Caco-2 (cell line): ENCODE measurements around the gene A2ML1. TPM values are rescaled to one million over a fixed set of nuclear protein-coding genes. Genes with fewer than 3 reads are reported as not detected.

ENCODE experiments used
- BruUV-seq: library from RNA; stranded (reverse); fragments of 400-500 nt; replicated peaks from 2 replicates; lab custom pipeline; 2021; lab: Mats Ljungman, UMichigan
- CTCF ChIA-PET: fragments of 300-600 bp; sonication (Branson Sonifier 250); formaldehyde crosslinking; loops from one replicate; lab custom pipeline; 2022; ENCODE audit warnings: antibody characterized with exemption; lab: Charles Lee
- POLR2A ChIA-PET: fragments of 300-600 bp; sonication (Branson Sonifier 250); formaldehyde crosslinking; loops from one replicate; lab custom pipeline; 2022; ENCODE audit warnings: antibody characterized with exemption; lab: Charles Lee
- DNase-seq, 2 experiments: peaks; one replicate each; pipeline versions ENCODE4 v3.0.0 to v3.0.0-alpha.2; 2020 to 2022
- H3K27me3 ChIP-seq: replicated peaks from 2 replicates; pipeline ENCODE4 v1.6.0; 2011; ENCODE audit warnings: low read length; ENCODE audit not compliant: control insufficient read depth, insufficient read depth
- H3K36me3 ChIP-seq: 2 replicates; pipeline ENCODE4 v1.5.1; 2011; ENCODE audit warnings: low read length; ENCODE audit not compliant: control insufficient read depth, insufficient read depth
- H3K4me1 ChIP-seq: fragments of 250-450 bp; sonication (Bioruptor Pico); 2 replicates; pipeline ENCODE4 v1.5.1; 2020; ENCODE audit warnings: mild to moderate bottlenecking
- H3K4me3 ChIP-seq: 2 replicates; pipeline ENCODE4 v1.5.1; 2011; ENCODE audit warnings: low read depth, mild to moderate bottlenecking, control low read depth, low read length
- H3K9me3 ChIP-seq: fragments of 250-450 bp; sonication (Bioruptor Pico); 2 replicates; pipeline ENCODE4 v1.5.1; 2020; ENCODE audit warnings: mild to moderate bottlenecking, moderate library complexity
- H3K27ac Mint-ChIP-seq: one replicate; pipeline ENCODE4 v1.8.0; 2022; ENCODE audit warnings: mixed read lengths; ENCODE audit not compliant: unreplicated experiment
- H3K27me3 Mint-ChIP-seq: one replicate; pipeline ENCODE4 v1.8.0; 2022; ENCODE audit warnings: mixed read lengths; ENCODE audit not compliant: insufficient read depth, unreplicated experiment
- H3K36me3 Mint-ChIP-seq: one replicate; pipeline ENCODE4 v1.8.0; 2022; ENCODE audit warnings: mild to moderate bottlenecking, mixed read lengths; ENCODE audit not compliant: insufficient read depth, unreplicated experiment
- H3K4me1 Mint-ChIP-seq: one replicate; pipeline ENCODE4 v1.8.0; 2022; ENCODE audit warnings: low read depth, mixed read lengths; ENCODE audit not compliant: unreplicated experiment
- H3K4me3 Mint-ChIP-seq: one replicate; pipeline ENCODE4 v1.8.0; 2022; ENCODE audit warnings: mild to moderate bottlenecking, moderate library complexity, mixed read lengths; ENCODE audit not compliant: unreplicated experiment
- H3K9me3 Mint-ChIP-seq: one replicate; pipeline ENCODE4 v1.8.0; 2022; ENCODE audit warnings: mixed read lengths; ENCODE audit not compliant: unreplicated experiment
- intact Hi-C: fragments of 100-400 bp; cut with micrococcal nuclease; formaldehyde crosslinking; loops from one replicate; pipeline ENCODE4 v1.10.0; 2022; ENCODE audit not compliant: unreplicated experiment
- total RNA-seq: library from RNA; stranded (reverse); gene quantifications from 2 replicates; pipeline ENCODE4 v1.2.3, GENCODE V29; 2022
- TF ChIP-seq, protein P1 (sequence below), 2 experiments: fragments of 200-600 bp in 1 of 2; IDR thresholded peaks; 1 replicate in 1 of 2; 2 replicates in 1 of 2; pipeline versions ENCODE4 v1.5.1 to v1.8.0; 2011 to 2022; ENCODE audit warnings: antibody characterized with exemption in 1 of 2, control low read depth in 1 of 2, inconsistent platforms in 1 of 2, low read depth in 1 of 2, low read length in 1 of 2, mild to moderate bottlenecking in 1 of 2, moderate library complexity in 1 of 2; ENCODE audit not compliant: insufficient read depth in 1 of 2, severe bottlenecking in 1 of 2, unreplicated experiment in 1 of 2

The A2ML1 gene
- total RNA-seq, 1 experiment from 2014 or later = not detected

- Mint-ChIP-seq H3K36me3 (no peaks in the 10 kb centered on the region), H3K9me3 (no peaks in the 10 kb centered on the region), H3K27ac (no peak overlapping the region), H3K4me3 (no peak overlapping the region), H3K4me1 (no peaks in the 10 kb centered on the region), H3K27me3 (peaks cover 15% of the 10 kb centered on the region)
- POLR2A ChIA-PET = no interaction called here
- H3K4me1 ChIP-seq = no peaks in the 10 kb centered on the region
- no peak for DNase-seq
- H3K27me3 ChIP-seq = 0 out of 2 replicates have a peak, but pooled peaks cover 1% of the 10 kb centered on the region
- H3K36me3 ChIP-seq = no peaks in the 10 kb centered on the region
- CTCF ChIA-PET = no interaction called here
- no TSS peak for BruUV-seq
- intact Hi-C loops = no loop called here
- no peak overlapping the region for H3K4me3 ChIP-seq
- H3K9me3 ChIP-seq = no peaks in the 10 kb centered on the region; the same call in 1 of the 2 replicates
- TF ChIP-seq, protein P1, sequence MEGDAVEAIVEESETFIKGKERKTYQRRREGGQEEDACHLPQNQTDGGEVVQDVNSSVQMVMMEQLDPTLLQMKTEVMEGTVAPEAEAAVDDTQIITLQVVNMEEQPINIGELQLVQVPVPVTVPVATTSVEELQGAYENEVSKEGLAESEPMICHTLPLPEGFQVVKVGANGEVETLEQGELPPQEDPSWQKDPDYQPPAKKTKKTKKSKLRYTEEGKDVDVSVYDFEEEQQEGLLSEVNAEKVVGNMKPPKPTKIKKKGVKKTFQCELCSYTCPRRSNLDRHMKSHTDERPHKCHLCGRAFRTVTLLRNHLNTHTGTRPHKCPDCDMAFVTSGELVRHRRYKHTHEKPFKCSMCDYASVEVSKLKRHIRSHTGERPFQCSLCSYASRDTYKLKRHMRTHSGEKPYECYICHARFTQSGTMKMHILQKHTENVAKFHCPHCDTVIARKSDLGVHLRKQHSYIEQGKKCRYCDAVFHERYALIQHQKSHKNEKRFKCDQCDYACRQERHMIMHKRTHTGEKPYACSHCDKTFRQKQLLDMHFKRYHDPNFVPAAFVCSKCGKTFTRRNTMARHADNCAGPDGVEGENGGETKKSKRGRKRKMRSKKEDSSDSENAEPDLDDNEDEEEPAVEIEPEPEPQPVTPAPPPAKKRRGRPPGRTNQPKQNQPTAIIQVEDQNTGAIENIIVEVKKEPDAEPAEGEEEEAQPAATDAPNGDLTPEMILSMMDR (IDR thresholded peaks at IDR 0.05; ENCODE audit: insufficient read depth in 1 of 2, low read depth in 1 of 2, low read length in 1 of 2, severe bottlenecking in 1 of 2, unreplicated experiment in 1 of 2) = no peak
These were observed 82.2 kb downstream of the A2ML1 start for GRCh38 chr12:8904665-8905064.

DNA sequence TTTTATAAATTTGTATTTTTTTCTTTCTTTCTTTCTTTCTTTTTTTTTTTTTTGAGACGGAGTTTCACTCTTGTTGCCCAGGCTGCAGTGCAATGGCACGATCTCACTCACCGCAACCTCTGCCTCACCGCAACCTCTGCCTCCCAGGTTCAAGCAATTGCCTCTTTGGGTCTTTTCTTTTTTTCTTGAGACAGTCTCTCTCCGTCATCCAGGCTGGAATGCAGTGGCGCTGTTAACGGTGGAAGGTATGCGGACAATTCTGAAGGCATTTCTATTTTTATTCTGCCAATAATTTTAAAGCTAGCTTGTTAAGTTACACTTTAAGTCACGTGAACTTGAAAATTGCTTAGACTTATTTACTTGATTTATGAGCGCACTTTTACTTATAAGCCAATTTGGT, 83.1 kb downstream of the A2ML1 start:
- H3K36me3 ChIP-seq = no peaks in the 10 kb centered on the region
- 0 out of 2 replicates have a peak, but pooled peaks cover 1% of the 10 kb centered on the region for H3K27me3 ChIP-seq
- Mint-ChIP-seq H3K9me3 (no peaks in the 10 kb centered on the region), H3K36me3 (no peaks in the 10 kb centered on the region), H3K4me3 (no peak overlapping the region), H3K4me1 (no peaks in the 10 kb centered on the region), H3K27me3 (peaks cover 15% of the 10 kb centered on the region), H3K27ac (no peak overlapping the region)
- CTCF ChIA-PET = no interaction called here
- H3K4me1 ChIP-seq = no peaks in the 10 kb centered on the region
- intact Hi-C loops = no loop called here
- POLR2A ChIA-PET = no interaction called here
- no peak for DNase-seq
- no peak overlapping the region for H3K4me3 ChIP-seq
- H3K9me3 ChIP-seq = no peaks in the 10 kb centered on the region; the same call in 1 of the 2 replicates
- TF ChIP-seq, protein P1 (IDR thresholded peaks at IDR 0.05; ENCODE audit: insufficient read depth in 1 of 2, low read depth in 1 of 2, low read length in 1 of 2, severe bottlenecking in 1 of 2, unreplicated experiment in 1 of 2) = no peak
- no TSS peak for BruUV-seq

- no peaks in the 10 kb centered on the region for H3K4me1 Mint-ChIP-seq
- H3K9me3 Mint-ChIP-seq = no peaks in the 10 kb centered on the region
- BruUV-seq = no TSS peak
- intact Hi-C loops = no loop called here
- no peak overlapping the region for H3K27ac Mint-ChIP-seq
- peaks cover 15% of the 10 kb centered on the region for H3K27me3 Mint-ChIP-seq
- no peak for DNase-seq
- TF ChIP-seq, protein P1 (IDR thresholded peaks at IDR 0.05; ENCODE audit: insufficient read depth in 1 of 2, low read depth in 1 of 2, low read length in 1 of 2, severe bottlenecking in 1 of 2, unreplicated experiment in 1 of 2) = no peak
- no peak overlapping the region for H3K4me3 ChIP-seq
- no peaks in the 10 kb centered on the region for H3K4me1 ChIP-seq
- no peaks in the 10 kb centered on the region; the same call in 1 of the 2 replicates for H3K9me3 ChIP-seq
- 0 out of 2 replicates have a peak, but pooled peaks cover 1% of the 10 kb centered on the region for H3K27me3 ChIP-seq
- no peak overlapping the region for H3K4me3 Mint-ChIP-seq
- no peaks in the 10 kb centered on the region for H3K36me3 ChIP-seq
- H3K36me3 Mint-ChIP-seq = no peaks in the 10 kb centered on the region
- POLR2A ChIA-PET = no interaction called here
- CTCF ChIA-PET = no interaction called here
These were observed 84.1 kb downstream of the A2ML1 start for GRCh38 chr12:8906266-8907180.
